A549 (cell line): ENCODE data around the gene PLEKHM2. TPM values are rescaled to one million over a fixed set of nuclear protein-coding genes. Genes with fewer than 3 reads are reported as not detected.

ENCODE experiments used
- ATAC-seq, 2 experiments: fragments of 200-7000 bp in 1 of 2; fragments of >200 bp in 1 of 2; cut with Nextera tagmentation in 1 of 2; cut with Tn5 transposase in 1 of 2; 3 replicates each; pipeline versions ENCODE4 v1.8.0 to v1.9.1; 2018 to 2020; ENCODE audit warnings: mild to moderate bottlenecking in 1 of 2, moderate library complexity in 1 of 2
- CTCF ChIA-PET: fragments of 300-600 bp; sonication (Branson Sonifier 250); formaldehyde crosslinking; extraction: SDS; loops from one replicate; lab custom pipeline; 2021; ENCODE audit warnings: antibody characterized with exemption, inconsistent platforms; lab: Yijun Ruan, JAX
- POLR2A ChIA-PET: fragments of 350-600 bp; formaldehyde crosslinking; extraction: SDS; loops from one replicate; lab custom pipeline; 2021; ENCODE audit warnings: antibody characterized with exemption, inconsistent platforms; lab: Yijun Ruan, JAX
- DNase-seq, 2 experiments: peaks; one replicate each; pipeline versions ENCODE4 v3.0.0 to v3.0.0-alpha.2; 2011 to 2016; ENCODE audit warnings: low read depth in 1 of 2, low spot score in 1 of 2
- FAIRE-seq: peaks from 2 replicates; lab custom pipeline; 2011; peaks lifted over from hg19 to GRCh38; lab: Jason Lieb, UNC
- H3K27ac ChIP-seq, 2 experiments: fragments of >200 bp; sonication (Bioruptor Twin); formaldehyde crosslinking; 3 replicates each; pipeline ENCODE4 v1.5.1; 2016 to 2017
- H3K4me1 ChIP-seq: fragments of >200 bp; sonication (Bioruptor Twin); formaldehyde crosslinking; 3 replicates; pipeline ENCODE4 v1.6.1; 2016
- H3K4me2 ChIP-seq: fragments of >200 bp; sonication (Bioruptor Twin); formaldehyde crosslinking; 3 replicates; pipeline ENCODE4 v1.6.1; 2016
- H3K4me3 ChIP-seq: fragments of >200 bp; sonication (Bioruptor Twin); formaldehyde crosslinking; 3 replicates; pipeline ENCODE4 v1.5.1; 2016
- H3K9me3 ChIP-seq: fragments of >200 bp; sonication (Bioruptor Twin); formaldehyde crosslinking; 3 replicates; pipeline ENCODE4 v1.6.1; 2016
- BHLHE40 ChIP-seq: IDR thresholded peaks from 2 replicates; pipeline ENCODE4 v1.6.1; 2012; ENCODE audit warnings: low read depth, low read length, inconsistent platforms
- CBX8 ChIP-seq: fragments of 200-600 bp; sonication (generic); IDR thresholded peaks from 2 replicates; pipeline ENCODE4 v1.6.1; 2016
- FOSB ChIP-seq: fragments of 250-450 bp; sonication (Bioruptor Pico); IDR thresholded peaks from 2 replicates; pipeline ENCODE4 v1.5.0; 2020; ENCODE audit warnings: mild to moderate bottlenecking, moderate library complexity
- FOXS1 ChIP-seq: fragments of 250-450 bp; sonication (Bioruptor Pico); IDR thresholded peaks from 2 replicates; pipeline ENCODE4 v1.5.0; 2020; ENCODE audit warnings: mild to moderate bottlenecking, moderate library complexity
- GATA3 ChIP-seq: IDR thresholded peaks from 2 replicates; pipeline ENCODE4 v1.6.1; 2012; ENCODE audit warnings: borderline replicate concordance
- HDAC2 ChIP-seq: fragments of 200-600 bp; sonication (generic); IDR thresholded peaks from 2 replicates; pipeline ENCODE4 v1.6.1; 2016
- HEYL ChIP-seq: fragments of 250-450 bp; sonication (Bioruptor Pico); IDR thresholded peaks from 2 replicates; pipeline ENCODE4 v1.8.0; 2021; ENCODE audit warnings: mild to moderate bottlenecking, moderate library complexity
- JUNB ChIP-seq: fragments of >200 bp; sonication (Bioruptor Twin); formaldehyde crosslinking; IDR thresholded peaks from 2 replicates; pipeline ENCODE4 v1.6.1; 2016
- KDM1A ChIP-seq: fragments of 200-600 bp; sonication (generic); IDR thresholded peaks from 2 replicates; pipeline ENCODE4 v1.6.1; 2016; ENCODE audit warnings: low read depth, mild to moderate bottlenecking
- MAFK ChIP-seq: fragments of 450-650 bp; IDR thresholded peaks from 2 replicates; pipeline ENCODE4 v1.6.1; 2014; ENCODE audit not compliant: partially characterized antibody
- MAZ ChIP-seq: fragments of 150-350 bp; IDR thresholded peaks from 2 replicates; pipeline ENCODE4 v1.6.1; 2014; ENCODE audit warnings: antibody characterized with exemption, low read depth, low read length, borderline replicate concordance
- MYC ChIP-seq: IDR thresholded peaks from 2 replicates; pipeline ENCODE4 v1.6.1; 2012; ENCODE audit warnings: mild to moderate bottlenecking, inconsistent platforms, low read length, improper control_type of control experiment, borderline replicate concordance
- NPAS2 ChIP-seq: fragments of 250-450 bp; sonication (Bioruptor Pico); IDR thresholded peaks from 2 replicates; pipeline ENCODE4 v1.8.0; 2022; ENCODE audit warnings: mild to moderate bottlenecking, moderate library complexity, borderline replicate concordance
- POLR2A ChIP-seq: IDR thresholded peaks from 2 replicates; pipeline ENCODE4 v1.6.1; 2012; ENCODE audit warnings: mild to moderate bottlenecking, low read length
- RARB ChIP-seq: fragments of 250-450 bp; sonication (Bioruptor Pico); IDR thresholded peaks from 2 replicates; pipeline ENCODE4 v1.8.0; 2021; ENCODE audit warnings: mild to moderate bottlenecking, moderate library complexity
- RFX5 ChIP-seq: fragments of 450-650 bp; IDR thresholded peaks from 2 replicates; pipeline ENCODE4 v1.7.1; 2014; ENCODE audit warnings: antibody characterized with exemption, mild to moderate bottlenecking, moderate library complexity
- SMC3 ChIP-seq: fragments of >200 bp; sonication (Bioruptor Twin); formaldehyde crosslinking; IDR thresholded peaks from 3 replicates; pipeline ENCODE4 v1.6.1; 2018; ENCODE audit warnings: inconsistent platforms
- SREBF2 ChIP-seq: fragments of 450-650 bp; IDR thresholded peaks from 2 replicates; pipeline ENCODE4 v1.6.1; 2014; ENCODE audit warnings: mild to moderate bottlenecking, moderate library complexity
- ZC3H11A ChIP-seq: fragments of 450-650 bp; IDR thresholded peaks from 2 replicates; pipeline ENCODE4 v1.6.1; 2014; ENCODE audit warnings: antibody characterized with exemption, mild to moderate bottlenecking
- ZFP36 ChIP-seq: fragments of 450-650 bp; IDR thresholded peaks from 2 replicates; pipeline ENCODE4 v1.6.1; 2014; ENCODE audit warnings: borderline replicate concordance; ENCODE audit not compliant: partially characterized antibody
- ZSCAN20 ChIP-seq: fragments of 250-450 bp; sonication (Bioruptor Pico); IDR thresholded peaks from 2 replicates; pipeline ENCODE4 v1.8.0; 2022; ENCODE audit warnings: mild to moderate bottlenecking, moderate library complexity
- WGBS: methylation state at CpG from one replicate; pipeline ENCODE4 v1.1.6; 2017; ENCODE audit errors: missing lambda C conversion rate; 5-methylcytosine and 5-hydroxymethylcytosine counted together
- polyA plus RNA-seq, 4 experiments: library from polyadenylated mRNA; depleted of rRNA in 3 of 4; stranded (reverse); fragments of >200 nt; fragmentation: RNase III in 1 of 4; extraction: RNeasy Plus Mini Kit Qiagen cat#74134 plus additional on column Dnase treatment in 1 of 4; gene quantifications; 2 replicates in 3 of 4; 3 replicates in 1 of 4; pipeline ENCODE4 v1.2.3, GENCODE V29; 2011 to 2017
- TF ChIP-seq, protein P1 (sequence below): IDR thresholded peaks from 2 replicates; pipeline ENCODE4 v1.6.1; 2012
- TF ChIP-seq, protein P2 (sequence below): fragments of 150-350 bp; IDR thresholded peaks from 2 replicates; pipeline ENCODE4 v1.6.1; 2014; ENCODE audit warnings: low read depth, mild to moderate bottlenecking, low read length

Gene PLEKHM2
- polyA plus RNA-seq, 2 of the 4 experiments (the other 2 are of a cell fraction), result 14.7 to 21.5 TPM

DNA sequence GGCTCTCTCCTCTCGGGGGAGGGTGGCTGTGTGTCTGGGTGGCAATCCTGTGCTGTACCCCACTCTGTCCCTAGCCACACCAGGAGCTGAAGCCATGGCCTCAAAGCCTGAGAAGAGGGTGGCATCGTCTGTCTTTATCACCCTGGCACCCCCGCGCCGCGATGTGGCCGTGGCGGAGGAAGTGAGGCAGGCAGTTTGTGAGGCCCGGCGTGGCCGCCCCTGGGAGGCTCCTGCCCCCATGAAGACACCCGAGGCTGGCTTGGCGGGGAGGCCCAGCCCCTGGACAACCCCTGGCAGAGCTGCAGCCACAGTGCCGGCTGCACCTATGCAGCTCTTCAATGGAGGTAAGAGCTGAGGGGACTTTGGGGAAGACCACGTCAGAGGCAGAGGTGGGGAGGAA lies 80.8 kb downstream of the PLEKHM2 start:
- no peaks in the 10 kb centered on the region for H3K9me3 ChIP-seq
- H3K27ac ChIP-seq, result peak overlapping the region in 1 of 2 experiments; percentile 73; a peak in 3 of 6 replicates
- H3K4me1 ChIP-seq, result peaks cover 23% of the 10 kb centered on the region
- ChIA-PET POLR2A (no interaction called here), CTCF (interaction anchor here (1.0 to 1.4 kb wide), 3 partner anchors 12 to 27 kb away, joined by 3 read pairs; no protein-coding TSS in a partner anchor)
- TF ChIP-seq HDAC2 (no peak), GATA3 (no peak), HEYL (CRISPR knock-in tag) (no peak), MAZ (no peak), ZC3H11A (no peak), KDM1A (no peak)
- H3K4me2 ChIP-seq, result no peak overlapping the region
- 91% methylated on average over 15 of the region's 15 CpGs for WGBS
- DNase-seq, result no peak
- peak in 1 of 2 experiments; percentile 27; a peak in 1 of 6 replicates for ATAC-seq
- FAIRE-seq, result no peak
- no peak overlapping the region for H3K4me3 ChIP-seq

DNA sequence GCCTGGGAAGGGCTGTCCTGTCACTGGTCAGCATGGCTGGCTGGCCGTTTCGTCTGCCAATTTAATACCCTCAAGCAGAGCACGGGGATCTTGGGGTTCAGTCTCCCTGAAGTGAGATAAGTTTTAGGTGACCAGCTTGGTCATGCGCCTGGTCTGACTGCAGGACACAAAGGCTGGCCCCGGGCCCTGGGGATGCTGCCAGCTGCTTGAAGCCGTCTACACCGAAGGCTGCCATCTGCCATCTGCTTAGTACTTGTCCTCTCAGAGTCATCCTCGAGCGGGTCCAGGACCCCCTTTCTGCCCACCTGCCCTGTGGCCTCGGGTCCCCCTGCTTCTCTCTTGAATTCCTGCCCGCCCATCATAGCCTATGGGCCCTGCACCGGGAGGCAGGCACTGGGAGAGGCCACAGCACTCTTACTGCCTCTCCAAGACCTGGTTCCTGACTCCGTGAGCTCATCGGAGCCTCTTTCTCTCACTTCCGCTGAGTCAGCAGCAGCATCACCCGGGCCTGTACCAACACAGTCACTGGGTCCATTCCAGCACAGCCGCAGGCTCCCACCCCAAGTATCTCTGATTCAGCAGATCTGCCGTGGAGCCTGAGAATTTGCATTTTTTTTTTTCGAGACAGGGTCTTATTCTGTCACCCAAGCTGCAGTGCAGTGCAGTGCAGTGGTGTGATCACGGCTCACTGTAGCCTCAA lies 81.5 kb downstream of the PLEKHM2 start:
- H3K4me1 ChIP-seq, result peaks cover 15% of the 10 kb centered on the region
- ChIA-PET CTCF (interaction anchor here (1.0 to 1.4 kb wide), 3 partner anchors 11 to 26 kb away, joined by 3 read pairs; no protein-coding TSS in a partner anchor), POLR2A (no interaction called here)
- no peak overlapping the region for H3K4me3 ChIP-seq
- no peak overlapping the region for H3K4me2 ChIP-seq
- H3K27ac ChIP-seq, result peak overlapping the region in 1 of 2 experiments; percentile 37; a peak in 2 of 6 replicates
- WGBS, result 86% methylated on average over 14 of the region's 20 CpGs
- H3K9me3 ChIP-seq, result no peaks in the 10 kb centered on the region
- TF ChIP-seq KDM1A (no peak), MAFK (peak; percentile 92)
- no peak for FAIRE-seq
- ATAC-seq, result peak; percentile 14 to 23; a peak in 2 of 6 replicates
- DNase-seq, result no peak

DNA sequence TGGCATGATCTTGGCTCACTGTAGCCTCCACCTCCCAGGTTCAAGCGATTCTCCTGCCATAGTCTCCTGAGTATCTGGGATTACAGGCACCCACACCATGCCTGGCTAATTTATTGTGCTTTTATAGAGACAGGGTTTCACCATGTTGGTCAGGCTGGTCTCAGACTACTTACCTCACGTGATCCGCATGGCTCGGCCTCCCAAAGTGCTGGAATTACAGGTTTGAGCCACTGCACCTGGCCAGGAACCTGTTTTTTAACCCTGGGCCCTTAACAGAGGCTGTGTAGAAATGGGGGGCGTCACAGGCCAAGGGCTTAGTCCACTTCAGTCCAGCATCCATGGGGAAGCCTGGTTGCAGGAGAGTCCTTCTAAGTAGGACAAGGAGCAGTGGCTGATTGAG lies 83.8 kb downstream of the PLEKHM2 start:
- Histone ChIP-seq H3K4me3 (no peak overlapping the region), H3K27ac (no peak overlapping the region), H3K4me1 (peaks cover 13% of the 10 kb centered on the region), H3K9me3 (no peaks in the 10 kb centered on the region), H3K4me2 (no peak overlapping the region)
- WGBS, result 64% methylated on average over 1 of the region's 5 CpGs
- ChIA-PET CTCF (interaction anchor here (0.7 kb wide), 1 partner anchor 31 kb away, joined by 3 read pairs; no protein-coding TSS in a partner anchor), POLR2A (no interaction called here)
- DNase-seq (no peak), FAIRE-seq (no peak), ATAC-seq (no peak)
- no peak for TF ChIP-seq ZSCAN20
- no peak for TF ChIP-seq CBX8
- TF ChIP-seq SREBF2, result no peak
- no peak for TF ChIP-seq ZFP36
- no peak for TF ChIP-seq GATA3
- no peak for TF ChIP-seq ZC3H11A
- TF ChIP-seq BHLHE40, result no peak
- TF ChIP-seq, protein P1, sequence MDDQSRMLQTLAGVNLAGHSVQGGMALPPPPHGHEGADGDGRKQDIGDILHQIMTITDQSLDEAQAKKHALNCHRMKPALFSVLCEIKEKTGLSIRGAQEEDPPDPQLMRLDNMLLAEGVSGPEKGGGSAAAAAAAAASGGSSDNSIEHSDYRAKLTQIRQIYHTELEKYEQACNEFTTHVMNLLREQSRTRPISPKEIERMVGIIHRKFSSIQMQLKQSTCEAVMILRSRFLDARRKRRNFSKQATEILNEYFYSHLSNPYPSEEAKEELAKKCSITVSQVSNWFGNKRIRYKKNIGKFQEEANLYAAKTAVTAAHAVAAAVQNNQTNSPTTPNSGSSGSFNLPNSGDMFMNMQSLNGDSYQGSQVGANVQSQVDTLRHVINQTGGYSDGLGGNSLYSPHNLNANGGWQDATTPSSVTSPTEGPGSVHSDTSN, result no peak
- TF ChIP-seq NPAS2 (CRISPR knock-in tag), result no peak
- no peak for TF ChIP-seq FOSB (CRISPR knock-in tag)
- TF ChIP-seq JUNB, result no peak
- TF ChIP-seq RFX5, result no peak
- TF ChIP-seq RARB (CRISPR knock-in tag), result no peak
- TF ChIP-seq POLR2A, result no peak
- no peak for TF ChIP-seq MYC
- no peak for TF ChIP-seq FOXS1 (CRISPR knock-in tag)
- no peak for TF ChIP-seq SMC3
- TF ChIP-seq, protein P2, sequence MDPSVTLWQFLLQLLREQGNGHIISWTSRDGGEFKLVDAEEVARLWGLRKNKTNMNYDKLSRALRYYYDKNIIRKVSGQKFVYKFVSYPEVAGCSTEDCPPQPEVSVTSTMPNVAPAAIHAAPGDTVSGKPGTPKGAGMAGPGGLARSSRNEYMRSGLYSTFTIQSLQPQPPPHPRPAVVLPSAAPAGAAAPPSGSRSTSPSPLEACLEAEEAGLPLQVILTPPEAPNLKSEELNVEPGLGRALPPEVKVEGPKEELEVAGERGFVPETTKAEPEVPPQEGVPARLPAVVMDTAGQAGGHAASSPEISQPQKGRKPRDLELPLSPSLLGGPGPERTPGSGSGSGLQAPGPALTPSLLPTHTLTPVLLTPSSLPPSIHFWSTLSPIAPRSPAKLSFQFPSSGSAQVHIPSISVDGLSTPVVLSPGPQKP, result no peak
